ENCODE measurements around the gene ERN1.

DNA sequence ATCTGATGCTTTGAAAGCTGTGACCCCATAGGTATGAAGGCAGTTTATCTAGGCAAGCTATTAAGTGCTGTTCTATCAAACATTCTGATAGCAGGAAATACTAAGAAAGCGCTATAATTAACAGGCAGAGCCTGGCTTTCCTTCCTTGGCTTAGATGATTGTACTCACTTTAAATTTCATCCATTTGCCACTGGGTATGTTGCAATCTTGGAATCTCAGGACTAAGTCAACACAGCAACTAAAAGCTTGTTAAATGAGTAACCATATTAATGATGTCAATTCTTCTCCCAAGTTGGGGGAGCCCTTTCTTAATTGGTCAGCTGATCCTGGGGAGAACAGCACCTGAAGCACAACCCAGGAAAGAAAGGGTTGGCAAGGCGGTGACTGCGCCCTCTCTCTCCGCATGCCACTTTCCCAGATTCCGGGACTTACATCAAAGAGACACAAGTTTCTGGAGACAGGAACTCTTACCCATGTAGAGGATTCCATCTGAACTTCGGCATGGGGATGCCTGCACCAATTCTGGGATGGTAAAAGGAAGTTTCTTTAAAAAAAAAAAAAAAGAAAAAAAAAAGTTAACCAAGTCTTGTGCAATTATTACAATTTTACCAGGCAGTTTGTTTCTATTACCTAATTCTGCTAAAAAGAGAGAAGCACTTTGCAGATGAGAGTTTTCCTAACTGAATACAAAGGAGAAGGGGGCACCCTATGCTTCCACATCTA lies 55.1 kb downstream of the ERN1 start:
- TF ChIP-seq, protein P1, sequence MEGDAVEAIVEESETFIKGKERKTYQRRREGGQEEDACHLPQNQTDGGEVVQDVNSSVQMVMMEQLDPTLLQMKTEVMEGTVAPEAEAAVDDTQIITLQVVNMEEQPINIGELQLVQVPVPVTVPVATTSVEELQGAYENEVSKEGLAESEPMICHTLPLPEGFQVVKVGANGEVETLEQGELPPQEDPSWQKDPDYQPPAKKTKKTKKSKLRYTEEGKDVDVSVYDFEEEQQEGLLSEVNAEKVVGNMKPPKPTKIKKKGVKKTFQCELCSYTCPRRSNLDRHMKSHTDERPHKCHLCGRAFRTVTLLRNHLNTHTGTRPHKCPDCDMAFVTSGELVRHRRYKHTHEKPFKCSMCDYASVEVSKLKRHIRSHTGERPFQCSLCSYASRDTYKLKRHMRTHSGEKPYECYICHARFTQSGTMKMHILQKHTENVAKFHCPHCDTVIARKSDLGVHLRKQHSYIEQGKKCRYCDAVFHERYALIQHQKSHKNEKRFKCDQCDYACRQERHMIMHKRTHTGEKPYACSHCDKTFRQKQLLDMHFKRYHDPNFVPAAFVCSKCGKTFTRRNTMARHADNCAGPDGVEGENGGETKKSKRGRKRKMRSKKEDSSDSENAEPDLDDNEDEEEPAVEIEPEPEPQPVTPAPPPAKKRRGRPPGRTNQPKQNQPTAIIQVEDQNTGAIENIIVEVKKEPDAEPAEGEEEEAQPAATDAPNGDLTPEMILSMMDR (tag by site-specific recombination; IDR thresholded peaks at IDR 0.05), result no peak
- TF ChIP-seq, protein P2, sequence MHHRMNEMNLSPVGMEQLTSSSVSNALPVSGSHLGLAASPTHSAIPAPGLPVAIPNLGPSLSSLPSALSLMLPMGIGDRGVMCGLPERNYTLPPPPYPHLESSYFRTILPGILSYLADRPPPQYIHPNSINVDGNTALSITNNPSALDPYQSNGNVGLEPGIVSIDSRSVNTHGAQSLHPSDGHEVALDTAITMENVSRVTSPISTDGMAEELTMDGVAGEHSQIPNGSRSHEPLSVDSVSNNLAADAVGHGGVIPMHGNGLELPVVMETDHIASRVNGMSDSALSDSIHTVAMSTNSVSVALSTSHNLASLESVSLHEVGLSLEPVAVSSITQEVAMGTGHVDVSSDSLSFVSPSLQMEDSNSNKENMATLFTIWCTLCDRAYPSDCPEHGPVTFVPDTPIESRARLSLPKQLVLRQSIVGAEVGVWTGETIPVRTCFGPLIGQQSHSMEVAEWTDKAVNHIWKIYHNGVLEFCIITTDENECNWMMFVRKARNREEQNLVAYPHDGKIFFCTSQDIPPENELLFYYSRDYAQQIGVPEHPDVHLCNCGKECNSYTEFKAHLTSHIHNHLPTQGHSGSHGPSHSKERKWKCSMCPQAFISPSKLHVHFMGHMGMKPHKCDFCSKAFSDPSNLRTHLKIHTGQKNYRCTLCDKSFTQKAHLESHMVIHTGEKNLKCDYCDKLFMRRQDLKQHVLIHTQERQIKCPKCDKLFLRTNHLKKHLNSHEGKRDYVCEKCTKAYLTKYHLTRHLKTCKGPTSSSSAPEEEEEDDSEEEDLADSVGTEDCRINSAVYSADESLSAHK (tag by site-specific recombination; IDR thresholded peaks at IDR 0.05), result no peak
- TF ChIP-seq, protein P3, sequence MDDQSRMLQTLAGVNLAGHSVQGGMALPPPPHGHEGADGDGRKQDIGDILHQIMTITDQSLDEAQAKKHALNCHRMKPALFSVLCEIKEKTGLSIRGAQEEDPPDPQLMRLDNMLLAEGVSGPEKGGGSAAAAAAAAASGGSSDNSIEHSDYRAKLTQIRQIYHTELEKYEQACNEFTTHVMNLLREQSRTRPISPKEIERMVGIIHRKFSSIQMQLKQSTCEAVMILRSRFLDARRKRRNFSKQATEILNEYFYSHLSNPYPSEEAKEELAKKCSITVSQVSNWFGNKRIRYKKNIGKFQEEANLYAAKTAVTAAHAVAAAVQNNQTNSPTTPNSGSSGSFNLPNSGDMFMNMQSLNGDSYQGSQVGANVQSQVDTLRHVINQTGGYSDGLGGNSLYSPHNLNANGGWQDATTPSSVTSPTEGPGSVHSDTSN (CRISPR knock-in tag; IDR thresholded peaks at IDR 0.05), result no peak
- TF ChIP-seq ZNF23 (tag by site-specific recombination; IDR thresholded peaks at IDR 0.05; ENCODE audit: borderline replicate concordance), result no peak
- TF ChIP-seq, protein P4, sequence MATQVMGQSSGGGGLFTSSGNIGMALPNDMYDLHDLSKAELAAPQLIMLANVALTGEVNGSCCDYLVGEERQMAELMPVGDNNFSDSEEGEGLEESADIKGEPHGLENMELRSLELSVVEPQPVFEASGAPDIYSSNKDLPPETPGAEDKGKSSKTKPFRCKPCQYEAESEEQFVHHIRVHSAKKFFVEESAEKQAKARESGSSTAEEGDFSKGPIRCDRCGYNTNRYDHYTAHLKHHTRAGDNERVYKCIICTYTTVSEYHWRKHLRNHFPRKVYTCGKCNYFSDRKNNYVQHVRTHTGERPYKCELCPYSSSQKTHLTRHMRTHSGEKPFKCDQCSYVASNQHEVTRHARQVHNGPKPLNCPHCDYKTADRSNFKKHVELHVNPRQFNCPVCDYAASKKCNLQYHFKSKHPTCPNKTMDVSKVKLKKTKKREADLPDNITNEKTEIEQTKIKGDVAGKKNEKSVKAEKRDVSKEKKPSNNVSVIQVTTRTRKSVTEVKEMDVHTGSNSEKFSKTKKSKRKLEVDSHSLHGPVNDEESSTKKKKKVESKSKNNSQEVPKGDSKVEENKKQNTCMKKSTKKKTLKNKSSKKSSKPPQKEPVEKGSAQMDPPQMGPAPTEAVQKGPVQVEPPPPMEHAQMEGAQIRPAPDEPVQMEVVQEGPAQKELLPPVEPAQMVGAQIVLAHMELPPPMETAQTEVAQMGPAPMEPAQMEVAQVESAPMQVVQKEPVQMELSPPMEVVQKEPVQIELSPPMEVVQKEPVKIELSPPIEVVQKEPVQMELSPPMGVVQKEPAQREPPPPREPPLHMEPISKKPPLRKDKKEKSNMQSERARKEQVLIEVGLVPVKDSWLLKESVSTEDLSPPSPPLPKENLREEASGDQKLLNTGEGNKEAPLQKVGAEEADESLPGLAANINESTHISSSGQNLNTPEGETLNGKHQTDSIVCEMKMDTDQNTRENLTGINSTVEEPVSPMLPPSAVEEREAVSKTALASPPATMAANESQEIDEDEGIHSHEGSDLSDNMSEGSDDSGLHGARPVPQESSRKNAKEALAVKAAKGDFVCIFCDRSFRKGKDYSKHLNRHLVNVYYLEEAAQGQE (tag by site-specific recombination; IDR thresholded peaks at IDR 0.05), result no peak
- no peak for TF ChIP-seq ZBTB21 (tag by site-specific recombination; IDR thresholded peaks at IDR 0.05)
- no peak for TF ChIP-seq ZNF791 (tag by site-specific recombination; IDR thresholded peaks at IDR 0.05)

Measured in HEK293 (cell line).